ENCODE measurements around the gene PFDN1.

GRCh38 chr5:140217299-140218026 is 85.4 kb downstream of the PFDN1 start:
- TF ChIP-seq CTCF (IDR thresholded peaks at IDR 0.05) (no peak), POLR2A (IDR thresholded peaks at IDR 0.05) (no peak)
